A549 (cell line): ENCODE data around the gene ANXA8.

Source experiments
- BHLHE40 ChIP-seq: IDR thresholded peaks from 2 replicates; pipeline ENCODE4 v1.6.1; 2012; ENCODE audit warnings: low read depth, low read length, inconsistent platforms
- CEBPB ChIP-seq, 2 experiments: fragments of >200 bp in 1 of 2; sonication (Bioruptor Twin) in 1 of 2; formaldehyde crosslinking in 1 of 2; IDR thresholded peaks; 2 replicates each; pipeline ENCODE4 v1.6.1; 2012 to 2016
- CTCF ChIP-seq: fragments of >200 bp; sonication (Bioruptor Twin); formaldehyde crosslinking; IDR thresholded peaks from 3 replicates; pipeline ENCODE4 v1.5.1; 2016
- ELK1 ChIP-seq: fragments of 150-350 bp; IDR thresholded peaks from 2 replicates; pipeline ENCODE4 v1.6.1; 2014; ENCODE audit warnings: low read depth, mild to moderate bottlenecking, low read length
- JUNB ChIP-seq: fragments of >200 bp; sonication (Bioruptor Twin); formaldehyde crosslinking; IDR thresholded peaks from 2 replicates; pipeline ENCODE4 v1.6.1; 2016
- KDM5A ChIP-seq: fragments of 200-600 bp; sonication (generic); IDR thresholded peaks from 2 replicates; pipeline ENCODE4 v1.6.1; 2016; ENCODE audit warnings: antibody characterized with exemption, mild to moderate bottlenecking
- MAZ ChIP-seq: fragments of 150-350 bp; IDR thresholded peaks from 2 replicates; pipeline ENCODE4 v1.6.1; 2014; ENCODE audit warnings: antibody characterized with exemption, low read depth, low read length, borderline replicate concordance
- PBX3 ChIP-seq: IDR thresholded peaks from 2 replicates; pipeline ENCODE4 v1.6.1; 2012
- POLR2A ChIP-seq: IDR thresholded peaks from 2 replicates; pipeline ENCODE4 v1.6.1; 2012; ENCODE audit warnings: mild to moderate bottlenecking, low read length
- RCOR1 ChIP-seq: fragments of 150-350 bp; IDR thresholded peaks from 2 replicates; pipeline ENCODE4 v1.6.1; 2014; ENCODE audit warnings: antibody characterized with exemption, low read length, low read depth
- RFX5 ChIP-seq: fragments of 450-650 bp; IDR thresholded peaks from 2 replicates; pipeline ENCODE4 v1.7.1; 2014; ENCODE audit warnings: antibody characterized with exemption, mild to moderate bottlenecking, moderate library complexity
- USF2 ChIP-seq: fragments of 450-650 bp; IDR thresholded peaks from 2 replicates; pipeline ENCODE4 v1.6.1; 2014; ENCODE audit warnings: antibody characterized with exemption
- ZFP36 ChIP-seq: fragments of 450-650 bp; IDR thresholded peaks from 2 replicates; pipeline ENCODE4 v1.6.1; 2014; ENCODE audit warnings: borderline replicate concordance; ENCODE audit not compliant: partially characterized antibody
- ZNF302 ChIP-seq: fragments of 250-450 bp; sonication (Bioruptor Pico); IDR thresholded peaks from 2 replicates; pipeline ENCODE4 v1.9.0; 2021; ENCODE audit warnings: inconsistent platforms, mild to moderate bottlenecking, moderate library complexity

- TF ChIP-seq CTCF (no peak), BHLHE40 (no peak), ZNF302 (CRISPR knock-in tag) (no peak), CEBPB (IDR thresholded peaks at IDR 0.05) (no peak), POLR2A (no peak), ZFP36 (no peak), USF2 (no peak), MAZ (no peak), ELK1 (no peak), RCOR1 (no peak), JUNB (no peak), PBX3 (no peak), RFX5 (no peak), KDM5A (no peak)
Observed at GRCh38 chr10:47451273-47451997, 32.5 kb downstream of the ANXA8 start.
